DOHH2 (cell line): ENCODE results near the gene NFYC.

Experiments
- CTCF ChIP-seq: fragments of 200-600 bp; sonication (generic); IDR thresholded peaks from one replicate; pipeline ENCODE4 v1.5.1; 2014; ENCODE audit warnings: antibody characterized with exemption, mild to moderate bottlenecking, low read depth, low read length; ENCODE audit not compliant: poor library complexity, severe bottlenecking
- EZH2phosphoT487 ChIP-seq: fragments of 200-600 bp; sonication (generic); IDR thresholded peaks from 2 replicates; pipeline ENCODE4 v1.6.1; 2017; ENCODE audit warnings: borderline replicate concordance, mild to moderate bottlenecking, antibody characterized with exemption, low read length, moderate library complexity, mixed read lengths

DNA sequence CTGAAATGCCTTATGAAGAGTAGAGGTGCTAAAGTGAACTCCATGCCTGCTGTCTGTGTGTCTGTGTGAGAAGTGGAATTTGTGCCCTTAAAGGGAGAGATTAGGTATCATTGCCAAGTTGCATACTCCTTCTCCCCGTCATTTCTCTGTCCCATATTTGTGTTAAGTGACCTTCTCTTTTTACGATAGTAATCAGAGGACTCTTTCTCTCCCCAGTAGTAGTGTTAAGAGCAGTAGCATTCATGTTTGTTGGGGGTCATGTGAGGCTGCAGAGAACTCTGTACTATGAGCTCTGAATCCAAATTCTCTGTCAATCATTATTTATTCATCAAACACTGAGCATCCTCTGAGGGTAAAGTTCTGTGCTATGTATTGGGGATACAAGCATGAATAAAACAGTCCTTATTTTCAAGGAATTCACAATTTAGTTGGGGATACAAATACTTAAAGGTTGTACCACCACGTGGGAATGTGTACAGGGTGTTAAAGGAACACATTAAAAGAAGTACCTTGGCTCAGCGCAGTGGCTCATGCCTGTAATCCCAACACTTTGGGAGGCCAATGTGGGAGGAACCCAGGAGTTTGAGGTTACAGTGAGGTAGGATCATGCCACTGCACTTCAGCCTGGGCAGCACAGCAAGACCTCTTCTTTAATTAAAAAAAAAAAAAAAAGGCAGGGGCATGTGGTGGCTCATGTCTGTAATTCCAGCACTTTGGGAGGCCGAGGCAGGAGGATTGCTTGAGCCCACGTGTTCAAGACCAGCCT, 67.3 kb downstream of the NFYC start:
- TF ChIP-seq CTCF: no peak
- no peak for TF ChIP-seq EZH2phosphoT487
